NCI-H1105 treated with DMSO at 0.1 percent for 48 hours (cell line): ENCODE data around the gene SLC22A31.
"Not testable (repeated sequence)": the region's sequence is repeated elsewhere in the genome, so short reads cannot be mapped to it uniquely, and the experiment has no call there.

ENCODE experiments used
- DNase-seq: peaks from one replicate; lab custom pipeline; 2025; lab: John Stamatoyannopoulos, UW

The SLC22A31 gene

GRCh38 chr16:89178453-89179147 lies 21.7 kb downstream of the SLC22A31 start:
- no peak for DNase-seq

- no peak for DNase-seq
These were observed 22.8 kb downstream of the SLC22A31 start for GRCh38 chr16:89177501-89177900.

GRCh38 chr16:89176717-89177116 lies 23.6 kb downstream of the SLC22A31 start:
- DNase-seq: no peak

DNA sequence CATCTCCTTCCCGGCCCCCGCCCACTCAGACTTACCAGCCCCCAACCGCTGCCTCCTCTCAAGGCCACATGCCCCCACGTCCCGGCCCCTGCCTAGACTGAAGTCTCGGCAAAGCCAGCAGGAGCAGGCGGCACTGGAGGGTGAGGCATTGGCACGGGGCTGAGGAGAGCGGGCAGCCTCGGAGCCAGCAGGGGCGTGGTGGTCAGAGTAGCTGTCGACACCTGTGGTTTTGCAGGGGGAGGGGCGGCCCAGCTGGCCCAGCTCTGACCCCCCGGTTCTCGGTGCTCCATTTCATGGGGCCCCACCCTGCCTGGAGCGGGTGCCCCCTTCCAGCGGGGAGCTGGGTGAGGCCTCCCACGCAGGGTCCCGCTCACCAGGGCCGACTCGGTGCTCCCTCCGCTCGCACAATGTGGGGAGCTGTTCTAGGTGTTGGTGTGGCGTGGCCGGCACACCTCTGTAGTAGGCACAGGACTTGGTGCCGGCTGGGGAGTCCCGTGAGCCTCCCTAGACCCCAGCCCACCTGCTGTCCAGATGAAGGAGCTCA lies 24.1 kb downstream of the SLC22A31 start:
- no peak for DNase-seq

DNA sequence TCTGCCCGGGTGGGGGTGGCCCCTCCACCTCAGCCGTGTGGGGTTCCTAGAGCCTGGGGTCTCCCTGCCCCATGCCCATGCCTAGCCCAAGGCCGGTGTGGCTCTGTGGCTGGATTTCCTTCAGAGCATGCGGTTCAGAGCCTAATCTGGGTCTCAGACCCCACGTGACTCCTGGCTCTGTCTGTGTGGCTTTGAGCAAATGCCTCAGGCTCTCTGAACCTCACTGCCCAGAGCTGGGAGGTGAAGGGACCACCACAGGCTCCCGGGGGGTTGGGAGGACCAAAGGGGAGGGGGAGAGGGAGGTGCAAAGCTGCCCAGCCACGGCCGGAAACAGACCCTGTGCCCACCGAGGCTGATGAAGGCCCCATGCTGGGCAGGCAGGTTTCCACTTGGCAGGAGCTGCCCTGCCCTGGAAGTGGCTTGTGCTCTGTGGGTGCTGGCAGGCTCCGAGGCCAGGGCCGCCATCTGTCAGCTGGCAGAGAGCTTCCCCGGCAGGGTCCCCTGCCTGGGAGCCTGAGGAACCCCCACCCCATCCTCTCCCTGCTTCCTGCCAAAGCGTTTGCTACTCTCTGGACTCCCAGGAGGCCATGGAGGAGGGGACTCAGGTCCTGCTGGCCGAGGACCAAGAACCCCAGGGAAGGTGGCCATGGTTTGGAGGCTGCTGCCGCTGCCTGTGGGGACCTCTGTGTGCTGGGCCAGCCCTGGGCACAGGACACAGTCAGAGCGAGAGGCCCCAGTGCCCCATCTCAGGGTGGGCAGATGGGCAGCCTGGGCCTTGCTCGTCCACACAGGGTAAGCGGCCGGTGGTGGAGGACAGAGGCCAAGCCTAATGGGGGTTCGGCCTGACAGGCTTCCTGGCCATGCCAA lies 24.8 kb downstream of the SLC22A31 start:
- no peak for DNase-seq

DNA sequence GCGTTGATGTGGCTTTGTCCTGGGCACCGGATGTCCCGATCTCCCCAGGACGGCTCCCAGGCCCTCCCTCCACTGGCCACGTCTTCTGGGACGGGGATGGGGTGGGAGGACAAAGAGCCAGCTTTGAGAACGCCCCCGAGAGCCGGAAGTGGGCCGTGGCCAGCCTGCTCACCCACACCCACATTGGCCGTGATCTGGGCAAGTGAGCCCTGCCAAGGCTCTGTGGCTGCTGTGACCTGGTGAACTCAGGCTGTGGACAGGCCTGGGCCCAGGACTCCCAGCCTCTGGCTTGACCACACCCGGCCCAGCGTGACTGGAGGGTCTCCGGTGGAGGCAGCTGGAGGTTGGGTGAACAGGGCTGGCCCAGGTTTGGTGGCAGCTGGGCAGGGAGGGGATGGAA lies 25.5 kb downstream of the SLC22A31 start:
- no peak for DNase-seq

GRCh38 chr16:89174055-89174827 lies 26.1 kb downstream of the SLC22A31 start:
- DNase-seq: no peak

DNA sequence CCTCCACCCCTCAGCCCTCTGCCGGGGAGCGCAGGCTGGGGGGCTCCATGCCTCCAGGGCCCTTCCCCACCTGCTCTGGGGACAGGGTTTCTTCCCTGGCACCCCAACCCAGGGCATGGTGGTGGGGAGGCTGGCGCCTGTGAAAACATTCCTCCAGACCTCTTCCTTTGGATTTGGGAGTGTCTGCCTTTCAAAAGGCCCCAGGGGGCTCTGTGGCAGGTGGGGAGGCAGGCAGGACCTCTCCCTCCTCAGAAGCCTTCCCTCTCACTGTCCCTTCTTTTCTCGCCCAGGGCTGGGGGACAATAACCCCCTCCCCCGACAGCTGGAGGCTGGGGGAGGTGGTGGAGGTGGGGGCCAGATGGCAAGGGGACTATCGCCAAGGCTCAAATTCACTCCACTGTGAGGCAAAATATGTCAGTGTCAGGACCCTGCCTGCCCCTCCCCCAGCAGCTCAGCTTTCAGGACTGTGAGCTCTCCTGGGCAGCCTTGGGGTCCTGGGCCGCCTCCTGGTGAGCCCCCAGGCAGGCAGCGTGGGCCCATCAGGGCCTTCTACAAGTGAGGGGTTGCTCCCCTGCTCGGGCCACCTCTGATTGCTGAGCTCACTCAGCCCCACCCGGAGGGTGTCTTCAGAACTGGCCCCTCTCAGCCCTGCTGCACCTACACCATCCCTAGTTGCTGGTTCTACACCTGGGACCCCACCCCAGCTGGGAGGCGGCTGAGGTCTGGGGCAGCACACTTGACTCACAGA lies 27.0 kb downstream of the SLC22A31 start:
- no peak for DNase-seq

GRCh38 chr16:89172528-89173173 lies 27.7 kb downstream of the SLC22A31 start:
- no peak for DNase-seq

DNA sequence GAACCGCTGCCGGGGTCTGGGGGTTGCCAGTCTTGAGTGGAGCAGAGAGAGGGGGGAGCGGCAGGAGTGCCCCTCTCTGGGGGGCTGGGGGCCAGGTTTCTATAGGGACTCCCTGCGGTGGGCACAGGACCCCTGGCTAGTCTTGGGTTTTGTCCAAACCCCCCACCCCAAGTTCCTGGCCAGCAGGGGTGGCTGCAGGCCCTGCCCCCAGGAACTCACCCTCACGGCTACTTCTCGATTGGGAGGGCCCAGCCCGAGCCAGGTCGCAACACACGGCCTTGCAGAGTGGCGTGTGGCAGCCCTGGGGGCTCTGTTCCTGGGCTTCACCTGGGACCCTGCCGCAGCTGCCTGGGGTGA lies 28.2 kb downstream of the SLC22A31 start:
- no peak for DNase-seq

DNA sequence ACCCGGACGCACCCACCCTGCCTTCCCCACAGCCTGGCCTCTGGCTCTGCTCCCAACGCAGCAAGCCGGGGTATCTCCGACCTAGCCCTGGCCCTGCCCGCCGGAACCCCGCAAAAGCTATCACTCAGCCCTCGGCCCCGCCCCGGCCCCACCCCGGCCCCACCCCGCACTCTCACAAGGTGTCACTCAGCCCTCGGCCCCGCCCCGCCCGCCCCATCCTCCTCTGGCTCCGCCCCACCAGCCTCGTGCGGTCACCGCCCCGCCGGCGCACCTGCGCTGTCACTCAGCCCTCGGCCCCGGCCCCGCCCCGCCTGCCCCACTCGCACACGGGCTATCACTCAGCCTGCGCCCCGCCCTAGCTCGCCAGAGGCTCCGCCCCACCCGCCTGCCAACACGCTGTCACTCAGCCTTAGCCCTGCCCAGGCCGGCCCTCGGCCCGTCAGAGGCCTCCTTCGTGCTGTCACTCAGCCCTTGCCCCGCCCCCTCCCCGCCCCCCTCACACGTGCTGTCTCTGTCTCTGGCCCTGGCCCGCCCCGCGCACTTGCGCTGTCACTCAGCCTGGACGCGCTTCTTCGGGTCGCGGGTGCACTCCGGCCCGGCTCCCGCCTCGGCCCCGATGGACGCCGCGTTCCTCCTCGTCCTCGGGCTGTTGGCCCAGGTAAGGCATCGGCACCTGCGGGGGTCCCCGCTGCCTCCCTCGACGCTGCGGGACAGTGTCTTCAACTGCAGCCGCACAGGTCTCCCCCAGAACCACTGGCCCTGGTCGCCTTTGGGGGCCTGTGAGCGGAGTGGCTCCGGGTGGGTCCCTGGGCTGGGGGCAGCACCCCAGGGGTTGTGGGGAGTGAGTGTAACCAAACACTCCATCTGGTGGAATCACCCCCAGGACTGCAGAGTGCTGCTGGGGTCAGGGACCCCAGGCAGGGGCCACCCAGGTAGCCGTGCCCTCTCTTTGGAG lies 28.8 kb downstream of the SLC22A31 start, which contains the start of gene CDH15:
TSS of gene CDH15 (plus strand) at position 533 of the 955 bp plus-strand sequence. CDS start at position 617, 84 bp downstream.
- peak; percentile 85 for DNase-seq

- DNase-seq: peak; percentile 41
These were observed 29.8 kb downstream of the SLC22A31 start for GRCh38 chr16:89170346-89171215.

GRCh38 chr16:89169778-89170177 lies 30.6 kb downstream of the SLC22A31 start:
- no peak for DNase-seq

GRCh38 chr16:89168381-89169189 lies 31.8 kb downstream of the SLC22A31 start:
- no peak for DNase-seq

GRCh38 chr16:89167425-89167941 lies 32.9 kb downstream of the SLC22A31 start:
- peak; percentile 24 for DNase-seq

- no peak for DNase-seq
These were observed 33.5 kb downstream of the SLC22A31 start for GRCh38 chr16:89166696-89167424.

GRCh38 chr16:89165681-89165979 lies 34.7 kb downstream of the SLC22A31 start:
- DNase-seq: not testable (repeated sequence)
